ENCODE measurements around the gene ZNF335.
"Not testable (repeated sequence)": the region's sequence is repeated elsewhere in the genome, so short reads cannot be mapped to it uniquely, and the experiment has no call there.

The ZNF335 gene

DNA sequence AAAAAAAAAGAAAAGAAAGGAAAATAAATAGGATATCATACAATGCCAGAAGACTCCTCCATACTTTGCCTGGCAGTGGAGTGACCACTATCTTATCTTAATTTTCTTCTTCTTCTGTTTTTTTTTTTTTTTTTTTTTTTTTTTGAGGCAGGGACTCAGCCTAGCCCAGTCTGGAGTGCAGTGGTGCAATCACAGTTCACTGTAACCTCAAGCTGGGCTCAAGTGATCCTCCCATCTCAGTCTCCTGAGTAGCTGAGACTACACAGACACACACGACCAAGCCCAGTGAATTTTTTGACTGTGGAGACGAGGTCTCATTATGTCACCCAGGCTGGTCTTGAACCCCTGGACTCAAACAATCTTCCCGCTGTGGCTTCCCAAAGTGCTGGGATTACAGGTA lies 19.6 kb upstream of the ZNF335 start:
- Histone ChIP-seq H3K36me3 (ENCODE audit: control insufficient read depth in 5 of 5, insufficient read depth in 5 of 5, low read length in 5 of 5) (no peaks in the 10 kb centered on the region), H3K9me3 (ENCODE audit: control insufficient read depth in 5 of 5, low read length in 5 of 5) (no peaks in the 10 kb centered on the region), H3K27me3 (ENCODE audit: control insufficient read depth in 5 of 5, insufficient read depth in 4 of 5, low read length in 5 of 5) (peaks cover 4 to 13% (median 7%) of the 10 kb centered on the region in 5 donors), H3K27ac (ENCODE audit: low read depth, low read length) (no peak overlapping the region), H3K4me3 (ENCODE audit: low read depth in 1 of 5, low read length in 5 of 5) (no peak overlapping the region), H3K9ac (ENCODE audit: low read length in 5 of 5) (no peak overlapping the region), H3K4me1 (ENCODE audit: control insufficient read depth in 5 of 5, insufficient read depth in 5 of 5, low read length in 5 of 5) (no peaks in the 10 kb centered on the region)

DNA sequence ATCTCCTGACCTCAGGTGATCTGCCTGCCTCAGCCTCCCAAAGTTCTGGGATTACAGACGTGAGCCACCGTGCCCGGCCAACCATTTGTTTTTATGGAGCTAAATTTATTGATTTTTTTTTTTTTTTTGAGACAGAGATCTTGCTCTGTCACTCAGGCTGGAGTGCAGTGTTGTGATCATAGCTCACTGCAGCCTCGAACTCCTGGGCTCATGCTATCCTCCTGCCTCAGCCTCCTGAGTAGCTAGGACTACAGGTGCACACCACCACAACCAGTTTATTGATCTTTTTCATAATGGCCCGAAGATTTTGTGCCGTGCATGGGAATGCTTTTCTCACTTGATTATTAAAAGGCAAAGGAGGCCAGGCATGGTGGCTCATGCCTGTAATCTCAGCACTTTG lies 16.8 kb upstream of the ZNF335 start:
- not testable (repeated sequence) for H3K4me1 ChIP-seq (ENCODE audit: control insufficient read depth in 5 of 5, insufficient read depth in 5 of 5, low read length in 5 of 5); H3K4me3 ChIP-seq (ENCODE audit: low read depth in 1 of 5, low read length in 5 of 5); H3K9me3 ChIP-seq (ENCODE audit: control insufficient read depth in 5 of 5, low read length in 5 of 5); H3K9ac ChIP-seq (ENCODE audit: low read length in 5 of 5); H3K27ac ChIP-seq (ENCODE audit: low read depth, low read length); H3K36me3 ChIP-seq (ENCODE audit: control insufficient read depth in 5 of 5, insufficient read depth in 5 of 5, low read length in 5 of 5)
- peaks cover 0 to 10% (median 6%) of the 10 kb centered on the region in 5 donors for H3K27me3 ChIP-seq (ENCODE audit: control insufficient read depth in 5 of 5, insufficient read depth in 4 of 5, low read length in 5 of 5)

GRCh38 chr20:45987108-45987780 lies 15.2 kb upstream of the ZNF335 start:
- Histone ChIP-seq H3K9me3 (ENCODE audit: control insufficient read depth in 5 of 5, low read length in 5 of 5) (no peaks in the 10 kb centered on the region), H3K36me3 (ENCODE audit: control insufficient read depth in 5 of 5, insufficient read depth in 5 of 5, low read length in 5 of 5) (no peaks in the 10 kb centered on the region), H3K4me1 (ENCODE audit: control insufficient read depth in 5 of 5, insufficient read depth in 5 of 5, low read length in 5 of 5) (no peaks in the 10 kb centered on the region), H3K4me3 (ENCODE audit: low read depth in 1 of 5, low read length in 5 of 5) (no peak overlapping the region), H3K27me3 (ENCODE audit: control insufficient read depth in 5 of 5, insufficient read depth in 4 of 5, low read length in 5 of 5) (peaks cover 0 to 7% (median 3%) of the 10 kb centered on the region in 5 donors), H3K27ac (ENCODE audit: low read depth, low read length) (no peak overlapping the region), H3K9ac (ENCODE audit: low read length in 5 of 5) (no peak overlapping the region)

DNA sequence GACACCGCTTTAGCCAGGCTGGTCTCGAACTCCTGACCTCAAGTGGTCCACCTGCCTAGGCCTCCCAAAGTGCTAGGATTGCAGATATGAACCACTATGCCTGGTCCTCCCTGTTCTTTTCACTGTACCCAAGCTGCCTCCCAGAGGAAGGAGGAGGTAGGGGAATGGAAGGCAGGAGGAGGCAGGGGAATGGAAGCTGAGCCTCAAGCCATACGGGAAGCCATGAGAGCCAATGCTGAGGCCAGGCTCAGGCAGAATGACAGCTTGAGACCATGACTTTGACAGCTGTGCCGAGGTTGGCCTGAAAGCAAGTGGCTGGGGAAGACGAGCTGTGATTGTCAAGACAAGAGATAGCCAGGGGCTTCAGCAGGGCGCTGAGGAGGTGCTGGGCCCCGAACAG lies 13.6 kb upstream of the ZNF335 start:
- H3K4me3 ChIP-seq (ENCODE audit: low read depth in 1 of 5, low read length in 5 of 5) = no peak overlapping the region
- H3K9me3 ChIP-seq (ENCODE audit: control insufficient read depth in 5 of 5, low read length in 5 of 5) = no peaks in the 10 kb centered on the region
- H3K27me3 ChIP-seq (ENCODE audit: control insufficient read depth in 5 of 5, insufficient read depth in 4 of 5, low read length in 5 of 5) = peaks cover 0 to 5% (median 4%) of the 10 kb centered on the region in 5 donors
- no peak overlapping the region for H3K27ac ChIP-seq (ENCODE audit: low read depth, low read length)
- H3K36me3 ChIP-seq (ENCODE audit: control insufficient read depth in 5 of 5, insufficient read depth in 5 of 5, low read length in 5 of 5) = no peaks in the 10 kb centered on the region
- no peak overlapping the region for H3K9ac ChIP-seq (ENCODE audit: low read length in 5 of 5)
- no peaks in the 10 kb centered on the region for H3K4me1 ChIP-seq (ENCODE audit: control insufficient read depth in 5 of 5, insufficient read depth in 5 of 5, low read length in 5 of 5)

DNA sequence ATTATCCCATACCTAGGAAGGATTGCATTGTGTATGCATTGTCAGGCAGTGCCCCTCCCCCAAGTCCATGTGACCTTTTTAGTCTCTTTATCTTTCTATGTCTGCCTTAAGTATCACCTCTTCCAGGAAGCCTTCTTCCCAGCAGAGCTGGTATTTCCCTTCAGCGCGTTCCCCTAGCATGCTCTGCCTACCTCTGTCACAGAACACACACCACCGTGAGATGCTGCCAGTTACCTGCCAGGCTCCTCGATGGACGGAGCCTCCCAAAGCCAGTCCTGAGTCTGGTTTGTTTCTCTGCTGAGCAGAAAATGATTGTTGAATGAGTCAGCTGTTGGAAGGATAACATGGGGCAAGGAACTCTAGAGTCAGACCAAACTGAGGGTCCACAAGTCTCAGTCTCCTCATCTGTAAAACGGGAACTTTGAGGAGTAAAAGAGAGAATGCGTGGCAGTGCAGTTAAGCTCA lies 11.3 kb upstream of the ZNF335 start:
- Histone ChIP-seq H3K9ac (ENCODE audit: low read length in 5 of 5) (no peak overlapping the region), H3K4me1 (ENCODE audit: control insufficient read depth in 5 of 5, insufficient read depth in 5 of 5, low read length in 5 of 5) (no peaks in the 10 kb centered on the region), H3K27ac (ENCODE audit: low read depth, low read length) (no peak overlapping the region), H3K27me3 (ENCODE audit: control insufficient read depth in 5 of 5, insufficient read depth in 4 of 5, low read length in 5 of 5) (peaks cover 0 to 5% (median 3%) of the 10 kb centered on the region in 5 donors), H3K4me3 (ENCODE audit: low read depth in 1 of 5, low read length in 5 of 5) (no peak overlapping the region), H3K9me3 (ENCODE audit: control insufficient read depth in 5 of 5, low read length in 5 of 5) (no peaks in the 10 kb centered on the region), H3K36me3 (ENCODE audit: control insufficient read depth in 5 of 5, insufficient read depth in 5 of 5, low read length in 5 of 5) (no peaks in the 10 kb centered on the region)

- H3K4me1 ChIP-seq (ENCODE audit: control insufficient read depth in 5 of 5, insufficient read depth in 5 of 5, low read length in 5 of 5) = no peaks in the 10 kb centered on the region
- no peak overlapping the region for H3K27ac ChIP-seq (ENCODE audit: low read depth, low read length)
- H3K27me3 ChIP-seq (ENCODE audit: control insufficient read depth in 5 of 5, insufficient read depth in 4 of 5, low read length in 5 of 5) = peaks cover 0 to 5% (median 0%) of the 10 kb centered on the region in 5 donors
- H3K9me3 ChIP-seq (ENCODE audit: control insufficient read depth in 5 of 5, low read length in 5 of 5) = no peaks in the 10 kb centered on the region
- no peak overlapping the region for H3K9ac ChIP-seq (ENCODE audit: low read length in 5 of 5)
- no peak overlapping the region for H3K4me3 ChIP-seq (ENCODE audit: low read depth in 1 of 5, low read length in 5 of 5)
- H3K36me3 ChIP-seq (ENCODE audit: control insufficient read depth in 5 of 5, insufficient read depth in 5 of 5, low read length in 5 of 5) = no peaks in the 10 kb centered on the region
Measured at GRCh38 chr20:45981261-45981660, 9.3 kb upstream of the ZNF335 start.

DNA sequence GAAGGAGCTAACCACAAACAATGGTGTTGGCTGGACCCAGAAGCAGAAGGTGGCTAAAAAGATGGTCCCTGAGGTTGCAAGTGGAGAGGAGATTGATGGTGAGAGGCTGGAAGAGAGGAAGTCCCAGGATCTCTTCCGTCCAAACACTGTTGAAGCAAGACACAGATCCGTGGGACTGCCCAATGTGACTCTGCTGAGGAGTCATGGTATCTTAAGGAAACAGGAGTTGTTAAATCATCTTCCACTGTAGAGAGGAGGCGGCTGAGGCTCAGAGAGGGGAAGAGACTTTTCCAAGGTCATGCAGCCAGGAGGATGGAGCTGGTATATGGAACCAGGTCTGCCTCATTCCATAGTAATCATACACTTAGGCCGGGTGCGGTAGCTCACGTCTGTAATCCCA lies 4.1 kb upstream of the ZNF335 start:
- Histone ChIP-seq H3K4me1 (ENCODE audit: control insufficient read depth in 5 of 5, insufficient read depth in 5 of 5, low read length in 5 of 5) (peaks cover 0 to 12% (median 9%) of the 10 kb centered on the region in 5 donors), H3K36me3 (ENCODE audit: control insufficient read depth in 5 of 5, insufficient read depth in 5 of 5, low read length in 5 of 5) (no peaks in the 10 kb centered on the region), H3K4me3 (ENCODE audit: low read depth in 1 of 5, low read length in 5 of 5) (no peak overlapping the region), H3K9ac (ENCODE audit: low read length in 5 of 5) (no peak overlapping the region), H3K9me3 (ENCODE audit: control insufficient read depth in 5 of 5, low read length in 5 of 5) (no peaks in the 10 kb centered on the region), H3K27ac (ENCODE audit: low read depth, low read length) (no peak overlapping the region), H3K27me3 (ENCODE audit: control insufficient read depth in 5 of 5, insufficient read depth in 4 of 5, low read length in 5 of 5) (no peaks in the 10 kb centered on the region)

- Histone ChIP-seq H3K27me3 (ENCODE audit: control insufficient read depth in 5 of 5, insufficient read depth in 4 of 5, low read length in 5 of 5) (no peaks in the 10 kb centered on the region), H3K4me3 (ENCODE audit: low read depth in 1 of 5, low read length in 5 of 5) (no peak overlapping the region), H3K9ac (ENCODE audit: low read length in 5 of 5) (no peak overlapping the region), H3K4me1 (ENCODE audit: control insufficient read depth in 5 of 5, insufficient read depth in 5 of 5, low read length in 5 of 5) (peaks cover 0 to 16% (median 13%) of the 10 kb centered on the region in 5 donors), H3K36me3 (ENCODE audit: control insufficient read depth in 5 of 5, insufficient read depth in 5 of 5, low read length in 5 of 5) (no peaks in the 10 kb centered on the region), H3K27ac (ENCODE audit: low read depth, low read length) (no peak overlapping the region), H3K9me3 (ENCODE audit: control insufficient read depth in 5 of 5, low read length in 5 of 5) (no peaks in the 10 kb centered on the region)
Measured at GRCh38 chr20:45975686-45976085, 3.7 kb upstream of the ZNF335 start.

GRCh38 chr20:45974896-45975565 lies 3.0 kb upstream of the ZNF335 start:
- Histone ChIP-seq H3K27ac (ENCODE audit: low read depth, low read length) (no peak overlapping the region), H3K36me3 (ENCODE audit: control insufficient read depth in 5 of 5, insufficient read depth in 5 of 5, low read length in 5 of 5) (no peaks in the 10 kb centered on the region), H3K9ac (ENCODE audit: low read length in 5 of 5) (no peak overlapping the region)

DNA sequence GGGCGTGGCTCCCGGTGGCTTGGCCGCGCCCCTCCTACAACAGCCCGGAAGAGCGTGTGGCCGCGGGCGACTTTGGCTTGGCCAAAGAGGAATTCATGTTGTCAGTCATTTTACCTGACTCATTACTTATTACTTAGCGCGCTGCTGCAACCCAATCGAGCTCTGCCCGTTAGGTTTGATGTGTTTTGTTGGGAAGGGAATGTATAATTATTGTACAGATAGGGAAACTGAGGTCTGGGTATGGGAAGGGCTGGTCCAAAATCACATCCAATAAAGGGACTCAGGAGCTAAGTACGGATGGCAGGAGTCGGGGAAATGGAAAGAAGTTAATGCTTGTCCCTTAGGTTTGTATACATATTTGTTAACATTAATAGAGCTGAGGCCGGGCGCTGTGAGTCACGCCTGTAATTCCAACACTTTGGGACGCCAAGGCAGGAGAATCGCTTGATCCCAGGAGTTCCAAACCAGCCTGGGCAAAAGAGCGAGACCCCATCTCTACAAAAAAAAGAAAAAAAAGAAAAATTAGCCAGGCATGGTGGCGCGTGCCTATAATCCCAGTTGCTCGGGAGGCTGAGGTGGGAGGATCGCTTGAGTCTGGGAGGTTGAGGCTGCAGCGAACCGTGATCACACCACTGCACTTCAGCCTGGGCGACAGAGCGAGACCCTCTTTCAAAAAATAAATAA lies 639 bp upstream of the ZNF335 start:
- no peaks in the 10 kb centered on the region for H3K9me3 ChIP-seq (ENCODE audit: control insufficient read depth in 5 of 5, low read length in 5 of 5)
- H3K9ac ChIP-seq (ENCODE audit: low read length in 5 of 5) = peak overlapping the region in 4 of 5 donors; percentile 97 to 100 (median 100)
- H3K36me3 ChIP-seq (ENCODE audit: control insufficient read depth in 5 of 5, insufficient read depth in 5 of 5, low read length in 5 of 5) = peaks cover 0 to 19% (median 18%) of the 10 kb centered on the region in 5 donors
- H3K27me3 ChIP-seq (ENCODE audit: control insufficient read depth in 5 of 5, insufficient read depth in 4 of 5, low read length in 5 of 5) = no peaks in the 10 kb centered on the region
- H3K4me1 ChIP-seq (ENCODE audit: control insufficient read depth in 5 of 5, insufficient read depth in 5 of 5, low read length in 5 of 5) = peaks cover 0 to 44% (median 37%) of the 10 kb centered on the region in 5 donors
- peak overlapping the region; percentile 69 to 97 (median 95) for H3K4me3 ChIP-seq (ENCODE audit: low read depth in 1 of 5, low read length in 5 of 5)
- H3K27ac ChIP-seq (ENCODE audit: low read depth, low read length) = peak overlapping the region; percentile 100

More at GRCh38 chr20:45974896-45975565, 3.0 kb upstream of the ZNF335 start:
- no peaks in the 10 kb centered on the region for H3K27me3 ChIP-seq (ENCODE audit: control insufficient read depth in 5 of 5, insufficient read depth in 4 of 5, low read length in 5 of 5)
- H3K9me3 ChIP-seq (ENCODE audit: control insufficient read depth in 5 of 5, low read length in 5 of 5) = no peaks in the 10 kb centered on the region
- H3K4me1 ChIP-seq (ENCODE audit: control insufficient read depth in 5 of 5, insufficient read depth in 5 of 5, low read length in 5 of 5) = peaks cover 0 to 22% (median 20%) of the 10 kb centered on the region in 5 donors
- H3K4me3 ChIP-seq (ENCODE audit: low read depth in 1 of 5, low read length in 5 of 5) = no peak overlapping the region
